NOMO-1 treated with DMSO at 0.1 percent for 48 hours (cell line): ENCODE results near the gene SLC35D3.
"Not testable (repeated sequence)": the region's sequence is repeated elsewhere in the genome, so short reads cannot be mapped to it uniquely, and the experiment has no call there.

Source experiments
- DNase-seq: peaks from one replicate; lab custom pipeline; 2025; ENCODE audit not compliant: unreplicated experiment; lab: John Stamatoyannopoulos, UW

SLC35D3 gene, protein sequence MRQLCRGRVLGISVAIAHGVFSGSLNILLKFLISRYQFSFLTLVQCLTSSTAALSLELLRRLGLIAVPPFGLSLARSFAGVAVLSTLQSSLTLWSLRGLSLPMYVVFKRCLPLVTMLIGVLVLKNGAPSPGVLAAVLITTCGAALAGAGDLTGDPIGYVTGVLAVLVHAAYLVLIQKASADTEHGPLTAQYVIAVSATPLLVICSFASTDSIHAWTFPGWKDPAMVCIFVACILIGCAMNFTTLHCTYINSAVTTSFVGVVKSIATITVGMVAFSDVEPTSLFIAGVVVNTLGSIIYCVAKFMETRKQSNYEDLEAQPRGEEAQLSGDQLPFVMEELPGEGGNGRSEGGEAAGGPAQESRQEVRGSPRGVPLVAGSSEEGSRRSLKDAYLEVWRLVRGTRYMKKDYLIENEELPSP

DNA sequence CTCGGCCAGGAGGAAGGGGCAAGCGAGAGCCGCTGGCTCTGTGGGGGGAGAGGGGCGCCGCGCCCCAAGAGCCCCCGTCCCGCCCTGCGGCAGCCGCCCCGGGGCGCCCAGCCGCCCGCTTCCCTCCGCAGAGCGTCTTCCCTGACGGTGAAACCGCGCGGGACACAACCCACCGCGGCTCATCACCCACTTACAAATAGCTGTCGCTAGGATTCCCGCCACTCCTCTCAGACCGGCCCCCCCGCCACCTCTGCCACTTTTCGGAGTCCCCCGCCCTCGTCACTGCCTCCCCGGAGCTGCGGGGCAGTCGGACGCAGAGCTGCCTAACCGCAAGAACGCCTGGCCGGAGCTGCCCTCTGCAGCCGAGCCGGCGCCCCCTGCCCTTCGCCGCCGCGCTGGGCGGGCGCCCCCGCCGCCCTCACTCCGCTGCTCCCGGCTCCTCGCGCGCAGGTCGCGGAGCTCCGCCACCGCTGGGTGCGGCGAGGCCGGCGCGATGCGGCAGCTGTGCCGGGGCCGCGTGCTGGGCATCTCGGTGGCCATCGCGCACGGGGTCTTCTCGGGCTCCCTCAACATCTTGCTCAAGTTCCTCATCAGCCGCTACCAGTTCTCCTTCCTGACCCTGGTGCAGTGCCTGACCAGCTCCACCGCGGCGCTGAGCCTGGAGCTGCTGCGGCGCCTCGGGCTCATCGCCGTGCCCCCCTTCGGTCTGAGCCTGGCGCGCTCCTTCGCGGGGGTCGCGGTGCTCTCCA is at the start of gene SLC35D3:
TSS of gene SLC35D3 (plus strand) at position 366 of the 749 bp plus-strand sequence. CDS start at position 494, 128 bp downstream.
- DNase-seq = peak; percentile 20

DNA sequence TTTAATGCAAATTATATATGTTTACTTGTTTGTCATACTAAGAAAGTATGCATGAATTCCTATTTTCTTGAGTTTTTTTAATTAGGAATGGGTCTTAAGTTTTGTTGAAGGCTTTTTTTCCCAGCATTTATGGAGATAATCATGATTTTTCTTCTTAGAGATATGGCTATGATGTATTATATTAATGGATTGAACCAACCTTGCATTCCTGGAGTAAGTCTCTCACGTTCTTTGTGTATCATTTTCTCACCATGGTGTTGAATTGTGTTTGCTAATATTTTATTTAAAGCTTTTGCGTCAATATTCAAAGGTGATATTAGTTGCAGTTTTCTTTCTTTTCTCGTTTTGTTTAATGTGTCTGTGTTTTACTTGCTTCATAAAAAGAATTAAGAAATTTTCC is 48.4 kb upstream of the SLC35D3 start:
- no peak for DNase-seq

DNA sequence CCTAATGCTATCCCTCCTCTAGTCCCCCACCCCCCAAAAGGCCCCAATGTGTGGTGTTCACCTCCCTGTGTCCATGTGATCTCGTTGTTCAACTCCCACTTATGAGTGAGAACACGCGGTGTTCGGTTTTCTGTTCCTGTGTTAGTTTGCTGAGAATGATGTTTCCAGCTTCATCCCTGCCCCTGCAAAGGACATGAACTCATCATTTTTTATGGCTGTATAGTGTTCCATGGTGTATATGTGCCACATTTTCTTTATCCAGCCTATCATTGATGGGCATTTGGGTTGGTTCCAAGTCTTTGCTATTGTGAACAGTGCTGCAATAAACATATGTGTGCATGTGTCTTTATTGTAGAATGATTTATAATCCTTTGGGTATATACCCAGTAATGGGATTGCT is 45.6 kb upstream of the SLC35D3 start:
- not testable (repeated sequence) for DNase-seq

DNA sequence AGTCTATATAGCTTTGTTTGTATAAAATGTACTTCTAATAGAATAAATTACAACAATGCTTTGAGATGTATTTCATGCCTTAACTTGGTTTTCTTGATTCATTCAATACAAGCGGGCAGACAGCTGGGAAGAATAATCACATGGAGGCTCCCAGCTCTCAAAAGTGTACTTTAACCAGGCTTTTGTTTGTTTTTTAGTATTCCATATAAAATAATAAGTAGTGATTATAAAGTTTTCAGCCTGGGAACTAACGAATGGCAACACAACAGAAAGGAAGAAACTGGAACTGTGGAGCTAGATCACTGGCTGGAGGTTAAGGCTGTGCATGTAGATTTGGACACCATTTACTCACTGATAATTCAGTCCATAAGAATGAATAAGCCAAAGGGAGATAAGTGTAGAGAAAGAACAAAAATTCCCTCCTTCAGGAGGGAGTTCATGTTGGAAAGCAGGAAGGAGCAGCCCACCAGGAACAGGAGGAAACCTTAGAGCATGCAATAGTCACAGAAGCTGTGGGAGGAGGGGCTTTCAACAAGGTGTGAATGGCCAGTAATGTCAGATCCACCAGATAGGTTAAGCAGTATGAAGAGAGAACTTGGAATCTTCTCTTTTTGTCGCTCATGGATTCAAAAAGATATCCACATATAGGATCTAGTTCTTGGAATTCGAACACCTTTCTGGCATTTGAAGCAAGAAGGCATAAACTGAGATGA is 41.2 kb upstream of the SLC35D3 start:
- DNase-seq = no peak

DNA sequence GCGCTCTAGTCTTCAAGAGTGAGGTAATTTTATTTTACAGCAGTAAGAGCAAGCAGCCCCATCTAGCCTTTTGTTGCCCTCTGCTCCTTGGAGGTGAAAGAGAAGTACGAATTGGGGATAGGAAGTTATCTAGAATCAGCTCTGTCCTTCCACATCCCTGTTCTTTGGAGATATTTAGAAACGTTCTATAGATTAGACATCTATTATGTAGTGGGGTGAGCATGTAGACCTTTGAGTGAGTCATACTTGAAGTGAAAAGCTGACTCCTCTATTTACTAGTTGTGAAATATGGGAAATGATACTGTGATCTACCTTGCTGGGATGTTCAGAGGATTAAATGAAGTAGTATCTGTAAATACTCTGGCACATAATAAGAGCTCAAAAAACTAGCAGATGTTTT is 36.0 kb upstream of the SLC35D3 start:
- no peak for DNase-seq

DNA sequence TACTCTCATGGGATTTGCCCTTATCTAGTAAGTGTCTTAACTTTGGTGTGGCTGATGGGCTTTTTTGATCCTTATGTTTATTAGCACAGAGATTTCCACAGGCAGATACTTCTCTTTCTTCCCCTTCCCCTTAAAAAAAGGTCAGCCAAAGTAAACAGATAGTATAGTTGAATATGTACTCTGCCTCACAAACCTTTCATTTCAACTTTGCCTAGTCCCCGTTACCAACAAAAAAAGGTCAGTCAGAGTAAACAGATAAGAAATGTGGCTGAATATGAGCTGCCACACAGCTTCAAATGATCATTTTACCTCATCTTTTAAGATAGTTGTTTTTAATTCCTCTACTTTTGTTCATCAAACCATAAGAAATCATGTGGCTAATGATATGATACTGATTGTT is 34.1 kb upstream of the SLC35D3 start:
- no peak for DNase-seq

DNA sequence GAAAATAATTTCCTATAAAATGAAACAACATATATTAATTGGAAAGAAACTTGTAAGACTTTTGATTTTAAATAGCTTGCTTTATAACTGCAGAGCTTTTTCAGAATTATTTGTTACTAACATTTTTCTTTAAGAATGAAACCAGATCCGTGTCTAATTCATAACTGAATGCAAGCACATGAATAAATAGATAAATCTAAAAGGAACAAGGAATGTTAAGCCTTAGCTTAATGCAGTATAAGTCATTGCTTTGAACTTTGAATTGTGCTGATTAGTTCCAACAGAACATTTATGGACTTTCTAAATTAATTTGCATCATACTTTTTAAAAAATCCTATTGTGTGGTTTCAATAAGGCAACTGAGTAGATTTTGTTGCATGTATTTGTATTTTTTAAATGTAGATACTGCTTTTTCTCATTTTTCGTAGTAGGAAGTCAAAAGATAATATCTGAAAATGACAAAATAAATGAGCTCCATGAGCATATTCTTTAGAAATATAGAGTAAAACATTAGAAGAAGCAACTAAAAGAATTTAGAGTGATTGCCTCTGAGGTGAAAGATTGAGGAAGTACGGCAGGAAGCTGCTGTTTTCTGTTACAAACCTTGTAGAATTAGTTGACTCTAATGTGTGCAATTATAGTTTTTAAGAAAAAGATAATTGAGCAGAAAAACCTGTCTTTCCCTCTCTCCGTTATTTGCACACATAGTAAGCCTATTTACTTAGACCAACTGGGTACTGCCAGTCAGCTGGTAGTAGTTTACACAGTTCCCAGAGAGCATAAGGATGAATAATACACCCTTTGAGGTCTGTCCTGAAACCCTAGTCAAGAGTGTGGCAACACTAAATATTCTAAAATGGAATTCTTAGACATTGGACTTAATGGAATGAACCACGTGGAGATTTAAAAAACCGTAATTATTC is 32.6 kb upstream of the SLC35D3 start:
- peak; percentile 70 for DNase-seq

DNA sequence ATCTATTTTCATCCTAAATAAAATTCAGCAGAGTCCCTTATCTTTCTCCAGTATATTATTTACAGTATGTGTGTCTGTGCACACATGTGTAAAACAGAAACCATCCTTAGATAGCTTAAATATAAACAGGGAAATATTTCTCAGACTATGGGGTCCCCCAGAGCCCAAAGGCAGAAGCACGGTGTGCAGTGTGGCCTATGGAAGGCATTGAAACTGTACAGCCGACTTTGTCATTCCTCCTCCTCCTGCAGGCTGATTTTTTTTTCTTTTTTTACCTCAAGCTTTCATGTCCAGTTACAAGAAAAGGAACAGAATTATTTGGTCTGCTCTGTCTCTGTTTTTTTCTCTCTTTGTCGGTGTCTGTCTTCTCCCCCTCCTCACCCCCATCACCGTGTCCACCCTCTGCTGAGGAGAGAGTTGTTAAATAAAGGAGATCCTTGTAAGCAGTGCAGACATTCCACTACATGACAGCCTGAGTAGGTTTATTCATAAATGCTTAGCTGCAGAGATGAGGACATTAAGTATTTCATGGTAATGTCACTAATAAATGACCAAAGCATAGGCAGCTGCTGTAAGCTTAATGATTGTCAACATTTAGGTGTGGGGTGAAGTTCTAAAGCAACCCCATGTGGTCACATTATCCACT is 31.8 kb upstream of the SLC35D3 start:
- DNase-seq = no peak

DNA sequence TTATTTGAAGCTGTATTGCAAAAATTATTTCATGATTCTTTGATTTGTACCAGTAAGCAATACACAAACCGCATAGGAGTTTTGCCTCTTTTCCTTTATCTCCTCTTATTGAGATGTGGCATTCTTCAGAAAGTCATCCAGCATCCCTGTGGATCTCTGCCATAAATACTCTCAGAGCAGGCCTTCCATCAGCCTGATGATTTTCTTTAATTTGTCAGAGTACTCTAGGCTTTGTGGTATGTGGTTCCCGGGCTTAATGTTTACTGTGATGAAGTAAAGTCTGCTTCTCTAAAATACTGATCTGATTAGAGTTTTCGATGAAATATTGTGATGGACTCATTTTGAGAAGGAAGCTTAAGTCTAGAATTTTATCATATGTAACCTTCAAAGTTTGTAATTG is 31.1 kb upstream of the SLC35D3 start:
- DNase-seq = no peak

DNA sequence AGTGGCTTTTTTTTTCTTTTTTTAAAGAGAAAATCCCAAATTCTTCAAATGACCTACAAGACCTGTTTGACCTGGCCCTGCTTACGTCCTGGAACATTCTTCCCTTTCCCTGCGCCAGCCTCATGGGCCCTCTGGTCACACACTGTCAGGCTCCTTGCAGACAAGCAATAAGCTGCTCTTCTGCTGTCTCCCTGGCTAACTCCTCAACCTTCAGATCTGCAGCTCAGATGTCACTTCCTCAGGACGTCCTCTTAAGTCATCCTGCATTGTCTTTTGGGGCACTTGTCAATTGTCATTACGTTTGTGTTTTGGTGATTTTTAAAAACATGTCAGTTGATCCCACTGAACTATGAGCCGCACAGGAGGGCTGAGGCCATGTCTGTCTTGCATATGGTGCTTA is 28.9 kb upstream of the SLC35D3 start:
- no peak for DNase-seq

DNA sequence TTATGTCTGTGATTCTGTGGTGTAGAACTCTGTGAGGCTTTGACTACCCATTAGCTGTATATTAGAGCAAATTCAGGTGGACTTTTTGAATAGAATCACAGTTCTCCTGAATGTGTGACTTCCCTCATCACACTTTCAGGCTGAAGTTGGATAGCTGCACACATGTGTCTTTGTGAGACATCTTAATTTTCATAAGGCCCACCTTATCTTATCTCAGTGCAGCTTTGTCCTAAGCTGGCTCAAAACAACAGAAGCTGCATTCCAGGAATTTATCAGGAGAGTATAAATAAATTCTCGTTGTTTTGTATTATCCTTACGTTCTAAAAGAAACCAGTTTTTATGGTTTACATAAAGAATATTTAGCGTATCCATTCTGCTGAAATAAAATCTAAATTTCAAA is 26.2 kb upstream of the SLC35D3 start:
- no peak for DNase-seq

DNA sequence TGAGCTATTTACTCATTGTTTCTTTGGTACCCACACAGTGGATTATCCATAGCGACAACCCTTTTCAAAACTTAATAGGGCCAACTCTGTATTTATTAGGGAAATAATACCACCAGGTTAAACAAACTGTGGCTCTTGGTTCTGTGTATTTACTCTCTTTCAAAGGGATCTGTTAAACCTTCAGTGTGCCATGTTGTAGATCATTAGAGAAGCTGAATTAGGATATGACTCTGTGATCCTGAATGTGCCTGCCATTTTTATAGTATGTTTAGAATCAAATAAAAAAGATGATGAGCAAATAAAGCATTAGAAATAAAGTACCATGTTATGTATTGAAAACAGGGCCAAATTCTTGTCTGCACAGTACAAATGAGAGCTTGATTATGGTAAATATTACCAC is 25.0 kb upstream of the SLC35D3 start:
- DNase-seq = no peak

DNA sequence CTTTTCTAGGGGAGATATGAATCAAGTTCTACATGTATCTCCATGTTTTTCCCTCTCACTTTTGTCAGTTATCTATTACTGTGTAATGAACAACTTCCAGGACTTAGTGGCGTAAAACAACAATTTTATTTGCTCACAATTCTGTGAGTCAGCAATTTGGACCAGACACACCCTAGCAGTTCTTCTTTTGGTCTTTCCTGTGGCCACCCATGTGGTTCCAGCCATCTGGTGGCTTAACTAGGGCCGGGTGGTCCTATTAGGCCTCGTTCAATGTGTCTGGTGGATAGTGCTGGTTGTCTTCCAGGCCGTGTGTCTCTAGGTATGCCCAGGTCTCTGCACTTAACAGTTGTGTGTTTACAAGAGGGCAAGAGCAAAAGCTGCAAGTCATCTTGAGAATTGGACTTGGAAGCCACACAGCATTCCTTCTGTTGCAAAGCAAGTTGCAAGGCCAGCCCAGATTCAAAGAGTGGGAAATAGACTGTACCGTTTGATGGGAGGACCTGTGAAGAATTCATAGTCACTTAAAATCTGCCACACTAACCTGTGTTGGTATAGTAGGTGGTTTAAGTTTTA is 20.8 kb upstream of the SLC35D3 start:
- peak; percentile 1 for DNase-seq

DNA sequence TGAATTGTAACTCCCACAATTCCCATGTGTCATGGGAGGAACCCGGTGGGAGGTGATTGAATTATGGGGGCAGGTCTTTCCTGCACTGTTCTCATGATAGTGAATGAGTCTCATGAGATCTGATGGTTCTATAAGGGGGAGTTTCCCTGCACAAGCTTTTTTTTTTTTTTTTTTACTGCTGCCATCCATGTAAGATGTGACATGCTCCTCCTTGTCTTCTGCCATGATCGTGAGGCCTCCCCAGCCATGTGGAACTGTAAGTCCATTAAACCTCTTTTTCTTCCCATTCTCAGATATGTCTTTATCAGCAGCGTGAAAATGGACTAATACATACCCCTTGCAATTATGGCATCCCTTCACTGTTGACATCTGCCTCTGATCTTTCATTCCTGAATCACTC is 17.6 kb upstream of the SLC35D3 start:
- DNase-seq = not testable (repeated sequence)

DNA sequence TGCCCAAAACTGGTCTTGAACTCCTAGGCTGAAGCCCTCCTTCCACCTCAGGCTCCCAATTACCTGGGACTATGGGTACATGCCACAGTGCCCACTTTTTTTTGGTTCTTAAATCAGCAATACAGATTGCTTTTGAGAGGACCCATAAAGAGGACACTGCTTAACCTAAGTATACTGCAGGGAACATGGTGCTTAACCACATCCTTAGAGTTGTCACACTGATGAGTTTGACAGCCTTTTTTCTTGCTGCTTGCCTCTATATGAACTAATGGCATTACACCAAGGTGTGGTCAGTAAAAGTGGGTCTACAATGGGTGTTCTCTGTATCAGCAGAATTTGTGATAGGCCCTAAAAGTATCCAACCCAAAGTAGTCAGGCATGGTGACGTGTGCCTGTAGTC is 7.2 kb upstream of the SLC35D3 start:
- DNase-seq = no peak

DNA sequence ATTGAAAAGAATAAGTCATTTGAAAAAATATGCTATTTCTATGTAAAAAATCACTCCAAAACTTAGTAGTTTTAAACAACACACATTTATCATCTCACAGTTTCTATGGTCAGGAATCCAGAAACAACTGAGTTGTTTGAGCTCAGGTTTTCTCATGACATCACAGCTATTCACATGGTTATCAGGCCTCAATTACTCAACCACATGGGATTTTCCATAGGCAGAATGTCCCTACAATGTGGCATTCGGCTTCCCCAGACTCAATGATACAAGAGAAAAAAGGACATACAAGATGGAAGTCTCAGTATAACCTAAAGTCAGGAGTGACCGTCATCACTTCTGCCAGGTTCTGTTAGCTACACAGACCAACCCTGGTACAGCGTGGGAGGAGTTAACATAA is 3.4 kb upstream of the SLC35D3 start:
- DNase-seq = no peak

DNA sequence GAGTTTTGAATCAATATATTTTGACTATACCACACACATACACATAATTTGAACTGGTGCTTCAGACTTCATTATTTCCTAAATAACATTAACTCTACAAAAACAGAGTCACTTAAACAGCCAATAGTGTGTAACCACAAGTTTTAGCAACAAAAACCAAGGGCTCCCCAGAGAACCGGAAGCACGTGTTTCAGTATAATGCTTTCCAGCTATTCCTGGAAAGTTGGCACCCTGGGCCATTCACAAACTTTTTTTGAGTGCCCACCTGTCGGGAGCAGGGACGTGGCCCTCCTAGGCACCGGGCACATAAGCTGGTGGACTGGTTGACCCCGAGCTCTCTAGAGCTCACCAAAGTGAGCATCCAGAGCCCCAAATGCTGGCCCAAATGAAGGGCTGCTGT is 1.9 kb upstream of the SLC35D3 start:
- DNase-seq = peak; percentile 6

DNA sequence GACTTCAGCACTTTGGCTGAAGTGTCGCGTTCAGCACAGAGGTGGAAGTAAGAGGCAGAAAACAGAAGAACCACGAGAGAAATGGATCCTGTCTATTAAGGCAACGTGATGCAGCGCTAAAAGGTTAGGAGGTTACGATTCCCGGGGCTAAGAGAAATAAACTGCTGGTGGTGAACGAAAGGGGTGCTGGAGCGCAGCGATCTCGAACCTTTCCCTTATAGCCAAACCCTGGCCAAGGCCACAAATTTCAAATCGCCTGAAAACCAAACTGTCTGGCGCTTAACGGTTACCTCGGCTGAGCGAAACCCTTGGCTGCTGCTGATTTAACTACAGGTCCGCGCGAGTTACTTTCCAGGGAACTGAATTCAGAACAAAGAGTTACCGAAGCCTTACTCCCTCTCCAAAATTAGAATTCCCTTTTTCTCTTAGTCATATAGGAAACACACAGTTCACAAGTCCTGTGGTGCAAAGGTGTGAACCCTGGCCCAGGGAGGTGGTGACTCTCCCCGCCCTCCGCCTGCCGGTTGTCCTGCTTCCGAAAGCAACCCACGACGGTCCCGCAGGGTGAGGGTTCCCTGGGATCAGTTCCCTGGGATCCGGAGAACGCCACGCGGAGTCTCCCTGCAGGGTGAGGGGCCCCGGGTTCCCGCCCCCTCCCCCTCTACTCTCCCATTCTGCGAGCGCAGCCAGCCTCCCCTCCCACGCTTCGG is 1.3 kb upstream of the SLC35D3 start:
- DNase-seq = peak; percentile 7

DNA sequence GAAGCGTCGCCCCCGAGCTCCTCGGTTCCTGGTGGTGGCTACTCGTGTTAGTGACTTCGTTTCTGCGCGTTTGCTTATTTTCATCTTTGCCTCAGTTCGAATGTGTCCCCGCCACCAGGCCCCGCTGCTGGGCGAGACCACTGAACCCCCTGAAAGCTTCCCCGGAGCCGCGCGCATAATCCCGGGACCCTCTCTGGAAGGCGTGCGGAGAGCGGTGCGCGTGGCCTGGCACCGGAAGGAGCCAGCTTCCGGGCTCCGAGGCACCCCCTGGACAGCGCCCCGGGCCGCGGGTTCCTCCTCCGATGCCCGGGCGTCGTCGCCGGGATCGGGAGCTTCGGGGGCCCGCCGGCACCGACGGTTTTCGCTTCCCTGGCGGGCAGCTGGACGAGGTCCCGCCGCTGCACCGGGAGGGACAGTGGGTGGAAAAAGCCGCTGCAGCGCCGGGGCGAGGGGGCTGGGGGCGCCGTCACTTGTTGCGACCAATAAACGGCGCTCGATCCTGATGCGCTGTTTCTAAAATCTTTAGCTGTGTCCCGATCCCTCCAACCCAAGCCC is 643 bp upstream of the SLC35D3 start:
- DNase-seq = no peak
